Anterior cingulate cortex (tissue), 58 donors: ENCODE results near the gene RNF130.
"Not testable (repeated sequence)": the region's sequence is repeated elsewhere in the genome, so short reads cannot be mapped to it uniquely, and the experiment has no call there.

ENCODE experiments used
- DNase-seq, 58 donors: peaks; one replicate each; lab custom pipeline; 2025; lab: John Stamatoyannopoulos, UW

The RNF130 gene

DNA sequence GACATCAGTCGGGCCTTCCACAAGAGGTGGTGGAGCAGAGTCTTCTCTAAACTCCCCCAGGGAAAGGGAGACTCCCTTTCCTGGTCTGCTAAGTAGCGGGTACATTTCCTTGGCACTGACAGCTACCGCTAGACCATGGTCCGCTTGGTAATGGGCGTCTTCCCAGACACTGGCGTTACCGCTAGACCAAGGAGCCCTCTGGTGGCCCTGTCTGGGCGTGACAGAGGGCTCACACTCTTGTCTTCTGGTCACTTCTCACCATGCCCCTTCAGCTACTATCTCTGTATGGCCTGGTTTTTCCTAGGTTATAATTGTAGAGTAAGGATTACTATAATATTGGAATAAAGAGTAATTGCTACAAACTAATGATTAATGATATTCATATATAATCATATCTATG lies 81.0 kb downstream of the RNF130 start:
- not testable (repeated sequence) for DNase-seq

DNA sequence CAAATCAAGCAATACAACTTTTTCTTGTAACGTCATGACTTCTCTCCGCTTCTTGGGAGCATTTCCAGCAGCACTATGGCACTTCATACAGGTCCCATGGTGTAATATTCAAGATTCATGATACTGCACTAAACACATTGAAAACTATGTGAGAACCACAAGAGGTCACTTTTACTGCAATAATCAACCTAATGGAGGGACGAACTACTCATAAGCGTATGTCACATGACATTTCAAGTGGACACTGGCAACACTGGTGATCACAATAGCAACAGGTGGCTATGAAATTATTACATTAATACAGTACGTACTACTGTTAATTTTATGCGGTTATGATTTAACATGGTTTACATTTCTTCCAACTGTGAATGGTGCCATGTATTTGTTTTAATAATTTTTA lies 85.2 kb downstream of the RNF130 start:
- peak in 1 of 58 donors; percentile 6 for DNase-seq

DNA sequence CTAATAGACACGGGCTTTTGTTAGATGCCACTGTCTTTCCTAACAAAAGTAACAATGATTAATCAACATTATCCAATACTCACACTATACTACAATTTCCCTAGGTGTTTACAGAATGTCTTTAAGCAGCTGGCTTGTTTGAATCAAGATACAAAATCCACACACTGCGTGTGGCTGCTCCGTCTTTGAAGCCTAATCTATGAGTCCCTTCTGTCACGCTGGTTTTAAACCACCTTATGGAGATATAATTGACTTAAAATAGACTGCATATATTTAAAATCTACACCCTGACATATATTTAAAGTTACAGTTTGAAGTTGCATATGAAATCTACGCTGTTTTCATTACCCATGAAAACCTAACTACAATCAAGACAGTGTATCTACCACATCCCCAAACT lies 89.9 kb downstream of the RNF130 start:
- DNase-seq: no peak

DNA sequence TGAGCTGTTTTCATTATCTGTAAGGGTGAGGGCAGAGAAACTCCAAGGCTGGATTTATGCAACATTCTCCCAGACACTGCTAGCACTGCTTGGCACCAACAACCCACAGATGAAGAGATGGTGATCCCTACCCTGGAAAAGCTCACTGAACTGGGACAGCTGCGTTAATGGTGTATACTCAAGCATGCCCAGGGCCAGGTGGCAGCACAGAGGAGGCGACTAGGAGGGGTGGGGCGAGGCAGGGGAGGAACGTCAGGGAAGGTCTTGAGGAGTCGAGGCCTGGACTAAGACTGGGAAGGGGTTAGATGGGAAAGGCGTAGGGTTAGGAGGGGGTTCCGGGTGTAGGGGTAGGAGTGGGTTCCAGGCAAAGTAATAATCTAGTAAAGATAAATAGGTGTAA lies 90.8 kb downstream of the RNF130 start:
- no peak for DNase-seq

GRCh38 chr5:179978792-179979191 lies 92.8 kb downstream of the RNF130 start:
- DNase-seq: no peak

DNA sequence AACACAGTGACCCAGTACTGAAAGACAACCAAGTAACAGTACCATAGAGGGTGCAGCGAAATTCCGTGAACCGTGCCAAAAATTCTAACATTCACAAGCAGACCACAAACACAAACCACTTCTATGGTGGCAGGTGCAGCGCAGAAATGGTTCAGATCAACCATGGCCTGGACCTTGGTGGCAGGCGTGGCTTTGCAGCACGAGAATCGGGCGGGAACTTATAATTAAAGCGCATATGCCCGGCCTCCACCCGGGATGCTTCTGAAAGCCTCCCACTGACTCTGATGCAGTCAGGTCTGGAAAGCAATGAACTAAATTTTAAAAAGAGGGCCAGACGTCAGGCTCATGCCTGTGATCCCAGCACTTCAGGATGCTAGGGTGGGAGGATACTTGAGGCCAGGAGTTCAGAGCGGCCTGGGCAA lies 95.8 kb downstream of the RNF130 start:
- DNase-seq: no peak

GRCh38 chr5:179974946-179975712 lies 96.4 kb downstream of the RNF130 start:
- DNase-seq: peak in 25 of 58 donors; percentile 25 to 50 (median 39)

DNA sequence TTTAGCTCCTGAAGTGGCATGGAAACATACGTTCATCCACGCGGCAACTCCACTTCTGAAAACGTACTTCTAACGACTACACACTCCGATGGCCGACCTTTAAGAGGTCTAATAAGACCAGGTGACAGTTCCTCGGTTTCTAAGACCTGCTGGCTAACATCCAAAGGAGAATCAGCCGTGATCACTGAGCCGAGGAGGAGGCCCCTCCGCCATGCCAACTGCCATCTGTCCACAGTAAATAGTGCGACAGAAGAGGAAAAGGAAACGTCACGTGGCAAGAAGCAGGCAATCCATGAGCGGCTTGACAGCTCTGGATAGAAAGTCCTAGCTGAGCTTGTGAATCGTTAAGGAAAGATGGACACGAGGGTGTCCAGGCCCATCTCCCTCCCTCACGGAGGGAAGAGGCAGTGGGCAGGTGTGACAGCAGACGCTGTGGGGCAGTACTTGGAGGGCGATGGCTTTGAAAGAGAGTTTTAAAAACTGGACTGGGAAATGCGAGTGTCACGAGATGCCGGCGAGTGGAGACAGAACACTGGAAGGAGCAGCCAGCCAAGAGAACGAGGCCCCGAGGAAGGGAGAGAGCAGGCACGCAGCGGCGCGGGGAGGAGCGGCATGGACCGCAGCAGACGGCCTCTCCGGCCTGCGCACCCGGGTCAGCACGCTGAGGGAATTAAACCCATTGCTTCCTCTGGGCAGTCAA lies 97.2 kb downstream of the RNF130 start:
- no peak for DNase-seq

- no peak for DNase-seq
Observed at GRCh38 chr5:179973391-179973790, 98.2 kb downstream of the RNF130 start.

DNA sequence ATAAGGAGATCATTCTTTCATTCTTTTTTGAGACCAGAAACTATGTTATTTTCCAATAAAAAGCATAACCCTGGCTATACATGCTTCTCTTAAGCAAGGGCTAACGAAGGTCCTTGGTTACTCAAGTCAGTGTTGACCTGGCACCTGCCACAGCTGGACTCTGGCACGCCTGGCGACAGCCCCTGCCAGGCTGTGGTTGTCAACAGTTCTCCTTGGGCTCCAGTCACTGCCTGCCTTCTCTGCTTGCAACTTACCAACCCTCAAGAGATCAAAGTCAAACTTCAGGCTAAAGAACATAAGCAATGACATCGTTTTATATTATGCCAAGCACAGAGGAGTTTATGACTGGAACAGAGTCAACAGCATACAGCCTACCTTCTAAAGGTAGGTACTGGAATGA lies 102.4 kb downstream of the RNF130 start:
- no peak for DNase-seq

- no peak for DNase-seq
Observed at GRCh38 chr5:179967489-179967888, 104.1 kb downstream of the RNF130 start.

DNA sequence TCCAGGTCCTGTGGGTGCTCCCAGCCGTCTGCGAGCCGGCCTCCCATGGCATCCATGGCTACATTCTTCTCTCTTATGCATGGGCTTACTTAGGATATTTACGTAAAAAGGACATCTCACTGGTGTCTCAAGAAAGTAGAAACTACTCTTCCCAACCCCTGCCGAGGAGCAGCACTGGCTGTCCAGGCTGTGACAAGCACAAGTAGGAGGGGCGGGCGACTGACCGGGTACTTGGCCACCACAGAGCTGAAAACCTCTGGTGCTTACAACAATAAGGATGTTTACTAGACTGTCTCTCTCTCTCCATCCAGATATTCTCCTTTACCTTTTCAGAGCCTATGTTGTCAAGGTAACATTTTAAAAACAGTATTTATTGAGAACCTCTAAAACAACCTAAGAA lies 107.5 kb downstream of the RNF130 start:
- peak in 15 of 58 donors; percentile 15 to 64 (median 29) for DNase-seq

DNA sequence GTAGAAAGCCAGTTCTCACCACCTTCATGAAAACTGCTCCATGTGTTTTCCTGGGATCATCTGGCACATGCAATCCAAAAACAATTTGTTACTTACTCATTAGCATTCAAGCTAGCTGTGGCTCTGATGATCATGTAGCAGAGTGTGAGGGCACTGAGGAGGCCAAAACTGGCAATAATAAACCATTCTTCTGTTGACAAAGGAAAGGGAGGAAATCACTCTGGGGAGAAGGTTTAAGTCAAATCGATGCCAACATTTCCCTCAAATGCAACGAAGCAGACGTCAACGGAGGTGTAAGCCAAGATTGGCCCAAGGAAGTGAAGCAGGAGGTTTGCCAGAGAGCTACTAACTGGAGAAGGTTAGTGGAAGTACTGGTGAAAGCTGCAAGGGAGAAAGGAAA lies 108.2 kb downstream of the RNF130 start:
- DNase-seq: peak in 7 of 58 donors; percentile 10 to 50 (median 26)

- DNase-seq: no peak
Observed at GRCh38 chr5:179960204-179960831, 111.2 kb downstream of the RNF130 start.

DNA sequence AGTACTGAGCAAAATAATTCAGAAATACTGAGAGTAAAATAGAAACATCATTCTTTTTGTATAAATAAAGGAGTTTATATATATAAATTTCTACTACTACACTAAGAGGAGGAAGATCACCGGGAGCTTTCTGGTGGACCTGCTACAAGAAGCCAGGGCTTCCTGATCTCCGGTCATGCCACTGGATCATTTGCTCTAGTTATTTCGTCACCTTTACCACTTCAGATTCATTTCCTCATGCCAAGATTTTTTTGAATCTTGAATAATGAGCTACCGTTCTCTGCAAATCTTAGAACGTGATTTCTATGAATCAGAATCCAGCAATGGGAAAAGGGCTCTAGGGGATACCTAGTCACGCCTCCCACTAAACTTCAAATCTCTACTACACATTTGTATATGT lies 111.9 kb downstream of the RNF130 start:
- no peak for DNase-seq

DNA sequence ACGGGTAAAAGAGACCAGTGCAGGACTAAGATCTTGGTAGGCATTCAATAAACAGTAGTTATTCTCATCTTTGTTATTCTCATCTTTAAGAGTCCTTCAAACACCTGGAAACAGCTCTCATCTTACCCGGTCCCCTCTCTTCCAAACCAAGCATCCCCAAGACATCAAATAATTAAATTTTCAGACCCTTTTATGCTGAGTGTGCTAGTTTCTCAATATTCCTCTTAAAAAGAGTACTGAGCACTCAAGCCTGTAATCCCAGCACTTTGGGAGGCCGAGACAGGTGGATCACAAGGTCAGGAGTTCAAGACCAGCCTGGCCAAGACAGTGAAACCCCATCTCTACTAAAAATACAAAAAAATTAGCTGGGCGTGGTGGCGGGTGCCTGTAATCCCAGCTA lies 112.4 kb downstream of the RNF130 start:
- DNase-seq: not testable (repeated sequence)

DNA sequence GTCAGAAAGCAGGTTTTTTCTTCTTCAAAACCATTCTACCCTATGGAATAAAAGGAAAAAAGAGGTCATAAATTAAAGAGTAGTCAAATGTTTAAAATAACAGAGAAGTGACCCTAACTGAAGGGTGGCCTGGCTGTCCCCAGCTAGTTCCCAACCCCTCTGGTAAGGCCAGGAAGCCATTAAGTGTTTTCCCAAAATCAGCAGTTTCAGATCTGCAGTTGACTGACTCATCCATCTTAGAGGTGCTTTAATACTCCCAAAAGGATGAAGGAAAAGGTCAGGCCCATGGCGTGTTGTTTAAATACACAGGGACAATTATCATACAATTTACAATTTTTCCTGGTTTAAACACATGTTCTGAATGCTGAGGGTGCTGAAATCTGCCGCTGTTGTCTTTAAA lies 115.9 kb downstream of the RNF130 start:
- no peak for DNase-seq

DNA sequence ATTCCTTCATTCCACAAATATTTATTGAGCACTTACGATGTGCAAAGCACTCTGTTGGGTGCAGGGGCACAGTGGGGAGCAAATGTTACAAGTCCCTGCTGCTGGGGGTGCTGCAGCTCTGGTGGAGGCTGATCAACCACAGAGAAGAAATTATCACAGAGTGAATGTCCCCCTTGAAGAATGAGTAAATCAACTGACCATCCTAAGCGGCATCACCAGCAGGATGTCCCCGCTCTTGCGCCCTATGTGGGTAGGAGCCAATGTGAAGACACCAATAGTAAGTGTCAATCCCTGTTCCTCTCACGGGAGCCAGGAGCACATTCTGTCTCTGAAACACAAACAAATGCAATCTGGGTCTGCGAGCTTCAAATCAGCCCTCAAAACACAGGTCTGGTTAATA lies 116.5 kb downstream of the RNF130 start:
- no peak for DNase-seq

DNA sequence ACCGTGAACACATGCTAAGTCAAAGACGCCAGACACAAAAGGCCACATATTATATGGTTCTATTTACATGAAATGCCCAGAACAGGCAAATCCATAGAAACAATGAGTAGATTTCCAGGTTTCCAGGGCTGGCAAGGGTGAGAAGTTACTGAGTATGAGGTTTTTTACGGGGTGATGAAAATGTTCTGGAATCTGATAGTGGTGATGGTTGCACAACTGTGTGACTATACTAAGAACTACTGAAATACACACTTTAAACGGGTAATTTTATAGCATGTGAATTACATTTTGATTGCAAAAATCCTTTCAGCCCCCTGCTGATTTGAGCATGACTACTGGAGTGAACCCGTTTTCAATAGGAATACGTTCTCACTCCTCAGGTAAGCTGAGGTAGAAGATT lies 117.1 kb downstream of the RNF130 start:
- no peak for DNase-seq

GRCh38 chr5:179953987-179954386 lies 117.6 kb downstream of the RNF130 start:
- DNase-seq: no peak

DNA sequence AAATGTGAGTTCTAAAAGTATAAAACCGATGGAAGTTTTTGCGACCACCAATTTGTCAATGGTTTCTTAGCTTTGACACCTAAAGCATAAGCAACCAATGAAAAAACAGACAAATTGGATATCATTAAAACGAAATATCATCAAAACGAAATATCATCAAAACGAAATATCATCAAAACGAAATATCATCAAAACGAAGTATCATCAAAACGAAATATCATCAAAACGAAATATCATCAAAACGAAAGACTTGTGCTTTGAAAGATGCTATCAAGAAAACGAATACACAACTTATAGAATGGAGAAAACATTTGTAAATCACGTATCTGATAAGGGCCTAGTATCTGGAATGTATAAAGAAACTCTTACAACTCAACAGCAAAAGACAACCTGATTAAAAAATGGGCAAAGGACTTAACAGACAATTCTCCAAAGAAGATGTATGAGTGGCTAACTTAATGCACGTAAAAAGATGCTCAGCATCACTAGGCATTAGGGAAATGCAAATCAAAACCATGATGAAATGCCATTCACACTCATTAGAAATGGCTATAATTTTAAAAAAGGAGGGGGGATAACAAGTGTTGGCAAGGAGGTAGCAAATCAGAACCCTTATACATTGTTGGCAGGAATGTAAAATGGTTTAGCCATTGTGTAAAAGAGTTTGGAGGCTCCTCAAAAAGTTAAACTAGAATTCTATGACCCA lies 134.4 kb downstream of the RNF130 start:
- no peak for DNase-seq
